Neural progenitor cell (in vitro differentiated cells): ENCODE data around the gene MIAT.

ENCODE experiments used
- CTCF ChIP-seq: fragments of 200-600 bp; sonication (generic); IDR thresholded peaks from 2 replicates; pipeline ENCODE4 v1.5.1; 2017; ENCODE audit warnings: antibody characterized with exemption, mild to moderate bottlenecking
- EZH2phosphoT487 ChIP-seq: fragments of 200-600 bp; sonication (generic); IDR thresholded peaks from 2 replicates; pipeline ENCODE4 v1.6.1; 2017; ENCODE audit warnings: antibody characterized with exemption

- TF ChIP-seq CTCF (no peak), EZH2phosphoT487 (no peak)
These were observed 61.5 kb downstream of the MIAT start for GRCh38 chr22:26718905-26719304.
